ENCODE measurements around the gene AIFM3.

DNA sequence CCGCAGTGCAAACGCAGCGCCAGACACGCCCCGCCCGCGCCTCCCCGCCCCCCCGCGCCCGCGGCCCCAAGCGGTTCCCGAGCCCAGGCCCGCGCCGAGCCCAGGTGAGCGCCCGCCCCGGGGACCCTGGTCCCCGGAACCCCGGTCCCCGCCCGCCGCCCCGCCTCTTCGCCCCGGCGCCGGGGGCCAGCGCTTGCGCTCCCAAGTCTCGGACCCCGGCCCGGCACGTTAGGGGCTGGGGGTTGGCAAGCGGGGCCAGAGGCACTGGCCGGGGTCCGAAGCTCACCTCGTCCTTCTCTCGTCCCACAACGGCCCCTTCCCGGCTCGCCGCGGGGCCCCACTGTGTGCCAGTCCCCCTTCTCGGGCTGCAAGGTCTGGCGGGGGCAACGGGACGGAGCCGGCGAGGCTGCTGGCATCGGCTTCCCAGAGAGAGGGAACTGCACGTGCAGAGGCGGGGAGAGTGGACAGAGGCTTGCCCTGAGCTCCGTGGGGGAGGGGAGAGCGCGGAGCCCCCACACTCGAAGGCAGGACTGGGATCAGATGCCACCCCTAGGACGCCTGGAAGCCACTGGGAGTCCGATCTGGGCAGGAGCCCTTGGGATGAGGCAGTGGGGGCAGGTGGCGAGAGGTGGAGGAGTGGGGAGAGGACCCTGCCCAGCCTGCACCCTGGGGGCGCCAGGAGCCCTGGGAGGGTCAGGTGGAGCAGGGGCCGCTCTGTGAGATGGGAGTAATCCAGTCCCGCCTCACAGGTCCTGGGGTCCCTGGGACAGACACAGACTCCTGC, 1.8 kb upstream of the AIFM3 start:
- no peak for TF ChIP-seq CEBPB (IDR thresholded peaks at IDR 0.05)
- TF ChIP-seq YY1 (IDR thresholded peaks at IDR 0.05; ENCODE audit: low read depth): no peak
- TF ChIP-seq NFIC (IDR thresholded peaks at IDR 0.05): no peak
- TF ChIP-seq TCF12 (IDR thresholded peaks at IDR 0.05; ENCODE audit: low read depth): no peak
- no peak for TF ChIP-seq CREB1 (IDR thresholded peaks at IDR 0.05; ENCODE audit: low read depth)
- TF ChIP-seq RAD21 (IDR thresholded peaks at IDR 0.05; ENCODE audit: low read depth): no peak
- TF ChIP-seq TEAD4 (IDR thresholded peaks at IDR 0.05): no peak
- no peak for TF ChIP-seq EP300 (IDR thresholded peaks at IDR 0.05; ENCODE audit: borderline replicate concordance)
- TF ChIP-seq TAF1 (IDR thresholded peaks at IDR 0.05; ENCODE audit: low read depth): no peak
- no peak for TF ChIP-seq REST (IDR thresholded peaks at IDR 0.05; ENCODE audit: low read depth)
- TF ChIP-seq MAX (IDR thresholded peaks at IDR 0.05): no peak
- no peak for TF ChIP-seq EGR1 (IDR thresholded peaks at IDR 0.05)
- TF ChIP-seq, protein P1, sequence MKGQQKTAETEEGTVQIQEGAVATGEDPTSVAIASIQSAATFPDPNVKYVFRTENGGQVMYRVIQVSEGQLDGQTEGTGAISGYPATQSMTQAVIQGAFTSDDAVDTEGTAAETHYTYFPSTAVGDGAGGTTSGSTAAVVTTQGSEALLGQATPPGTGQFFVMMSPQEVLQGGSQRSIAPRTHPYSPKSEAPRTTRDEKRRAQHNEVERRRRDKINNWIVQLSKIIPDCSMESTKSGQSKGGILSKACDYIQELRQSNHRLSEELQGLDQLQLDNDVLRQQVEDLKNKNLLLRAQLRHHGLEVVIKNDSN (IDR thresholded peaks at IDR 0.05): no peak
- no peak for TF ChIP-seq FOXM1 (IDR thresholded peaks at IDR 0.05; ENCODE audit: borderline replicate concordance, low read depth)

All from Ishikawa (cell line).